ENCODE measurements around the gene AJM1.
A peak's percentile ranks its signal among the peaks of the same experiment; 100 is the strongest.
"Not testable (repeated sequence)": the region's sequence is repeated elsewhere in the genome, so short reads cannot be mapped to it uniquely, and the experiment has no call there.

AJM1 gene

DNA sequence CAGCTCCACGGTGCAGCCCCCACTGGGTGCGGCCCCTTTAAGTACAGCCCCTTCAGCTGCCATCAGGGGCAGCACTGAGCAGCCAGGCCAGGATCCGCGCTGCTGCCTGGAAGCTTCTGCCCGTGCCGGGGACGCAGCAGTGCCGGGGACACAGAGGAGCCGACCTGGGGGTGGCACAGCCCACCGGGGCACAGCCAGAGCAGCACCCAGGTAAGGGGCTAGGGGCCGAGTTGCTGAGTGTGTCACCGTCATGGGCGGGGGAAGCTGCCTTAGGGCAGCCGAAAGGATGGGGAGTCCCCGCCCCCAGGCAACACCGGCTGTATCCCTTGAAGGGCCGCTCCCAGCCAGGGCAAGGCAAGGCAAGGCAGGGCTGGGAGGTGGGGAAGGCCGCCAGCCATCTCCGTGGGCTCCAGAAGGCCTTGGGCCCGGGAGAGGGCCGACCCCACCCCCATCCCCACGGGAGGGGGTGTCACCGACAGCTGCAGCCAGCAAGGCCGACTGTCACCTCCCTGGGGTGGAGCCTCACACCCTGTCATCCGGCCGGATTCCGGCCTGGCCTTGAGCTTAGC is at the start of gene AJM1:
Gene AJM1, plus strand, starts transcription at position 99 of the 569 bp plus-strand sequence. CDS start 1,937 bp downstream, outside the sequence.
- DNase-seq = peak; percentile 87

DNA sequence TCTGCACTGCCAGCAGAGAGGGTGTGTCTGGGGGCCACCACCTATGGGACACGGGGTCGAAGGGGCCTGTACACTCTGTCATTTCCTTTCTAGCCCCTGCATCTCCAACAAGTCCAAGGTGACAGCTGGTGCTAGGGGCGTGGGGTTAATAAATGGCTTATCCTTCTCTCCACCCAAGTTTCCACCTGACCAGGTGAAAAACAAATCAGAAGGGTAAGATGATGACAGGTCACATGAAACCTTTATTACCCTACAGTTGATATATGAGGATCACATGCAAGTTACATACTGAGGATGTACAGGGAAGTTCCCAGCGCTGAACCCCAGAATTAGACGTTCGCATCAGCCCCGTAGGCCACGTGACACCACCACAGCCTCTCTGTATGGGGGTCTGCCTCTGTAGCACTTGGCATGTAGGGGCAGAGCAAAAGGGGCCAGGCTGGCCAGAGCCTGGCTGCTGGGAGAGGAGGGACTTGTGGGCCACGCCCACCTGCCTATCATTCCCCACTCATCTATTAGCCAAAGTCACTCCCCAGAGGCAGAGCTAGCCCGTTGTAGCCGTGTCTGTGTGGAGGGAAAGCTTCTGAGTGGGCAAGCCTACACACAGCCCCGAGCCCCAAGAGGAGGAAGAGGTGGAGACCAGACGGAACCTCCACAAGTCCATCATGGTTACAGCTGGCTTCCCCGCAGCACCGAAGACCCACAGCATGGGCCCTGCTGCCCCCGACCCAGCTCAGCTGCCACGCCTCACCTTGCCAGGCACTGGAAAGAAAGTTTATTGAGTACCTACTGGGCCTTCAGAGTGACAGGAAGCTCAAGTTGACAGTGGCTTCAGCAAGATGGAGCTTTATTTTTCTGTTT is 49.0 kb upstream of the AJM1 start:
- DNase-seq = no peak

DNA sequence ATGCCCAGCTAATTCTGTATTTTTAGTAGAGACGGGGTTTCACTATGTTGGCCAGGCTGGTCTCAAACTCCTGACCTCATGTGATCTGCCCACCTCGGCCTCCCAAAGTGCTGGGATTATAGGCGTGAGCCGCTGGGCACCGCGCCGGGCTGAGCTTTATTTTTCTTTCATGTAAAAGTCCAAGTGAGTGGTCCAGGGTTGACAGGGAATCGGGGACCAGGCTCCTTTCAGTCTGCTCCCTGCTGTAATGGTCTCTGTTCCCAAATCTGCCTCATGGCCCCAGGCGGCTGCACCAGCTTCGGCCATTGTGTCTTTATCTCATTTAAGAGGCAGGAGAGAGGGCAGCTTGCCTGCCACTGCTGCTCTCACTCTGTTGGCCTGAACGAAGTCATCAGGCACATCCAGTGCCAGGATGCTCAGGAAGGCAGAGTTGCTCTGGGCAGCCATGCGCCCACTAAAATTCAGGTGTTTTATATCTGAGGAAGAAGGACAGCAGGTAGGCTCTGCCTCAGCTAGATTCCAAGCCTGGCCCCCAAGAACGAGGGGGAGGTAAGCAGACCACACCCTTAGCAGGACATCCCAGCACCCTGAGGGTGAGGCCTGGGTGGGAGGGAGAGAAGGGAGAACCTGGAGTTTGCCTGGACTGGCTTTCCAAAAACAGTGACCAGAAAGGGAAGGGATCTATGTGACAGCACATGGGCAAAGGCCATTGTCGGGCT is 47.8 kb upstream of the AJM1 start:
- DNase-seq = no peak

DNA sequence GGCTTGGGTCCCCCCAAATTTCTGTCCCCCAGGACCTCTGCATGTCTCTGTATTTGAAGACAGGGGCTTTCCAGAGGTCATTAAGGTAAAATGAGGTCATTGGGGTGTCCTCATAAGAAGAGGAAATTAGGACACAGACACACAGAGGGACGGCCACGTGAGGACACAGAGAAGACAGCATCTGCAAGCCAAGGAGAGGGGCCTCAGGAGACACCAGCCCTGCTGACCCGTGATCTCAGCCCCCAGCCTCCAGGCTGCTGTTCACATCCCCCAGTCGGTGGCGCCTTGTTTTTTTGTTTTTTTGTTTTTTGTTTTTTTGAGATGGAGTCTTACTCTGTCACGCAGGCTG is 47.3 kb upstream of the AJM1 start:
- no peak for DNase-seq

DNA sequence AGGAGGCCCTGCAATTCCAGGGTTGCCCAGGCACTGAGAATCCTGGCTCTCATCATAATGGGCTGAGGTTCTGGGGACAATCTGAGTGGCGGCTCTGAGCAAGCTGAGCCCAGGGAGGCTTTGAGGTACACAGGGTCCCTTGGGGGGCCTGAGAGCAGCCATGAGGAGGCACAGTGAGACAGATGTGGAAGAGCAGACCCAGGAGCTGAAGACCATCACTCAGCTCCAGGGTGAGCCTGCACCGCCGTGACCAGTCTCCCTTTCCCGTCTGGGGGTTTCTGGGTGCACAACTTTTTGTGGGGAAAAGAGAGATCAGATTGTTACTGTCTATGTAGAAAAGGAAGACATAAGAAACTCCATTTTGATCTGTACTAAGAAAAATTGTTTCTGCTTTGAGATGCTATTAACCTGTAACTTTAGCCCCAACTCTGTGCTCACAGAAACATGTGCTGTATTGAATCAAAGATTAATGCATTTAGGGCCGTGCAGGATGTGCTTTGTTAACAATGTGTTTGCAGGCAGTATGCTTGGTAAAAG is 46.0 kb upstream of the AJM1 start, which contains the start of gene CCDC183:
Gene CCDC183, plus strand, starts transcription at position 101 of the 537 bp plus-strand sequence. Its CDS starts 60 bp downstream, at position 161.
- no peak for DNase-seq

DNA sequence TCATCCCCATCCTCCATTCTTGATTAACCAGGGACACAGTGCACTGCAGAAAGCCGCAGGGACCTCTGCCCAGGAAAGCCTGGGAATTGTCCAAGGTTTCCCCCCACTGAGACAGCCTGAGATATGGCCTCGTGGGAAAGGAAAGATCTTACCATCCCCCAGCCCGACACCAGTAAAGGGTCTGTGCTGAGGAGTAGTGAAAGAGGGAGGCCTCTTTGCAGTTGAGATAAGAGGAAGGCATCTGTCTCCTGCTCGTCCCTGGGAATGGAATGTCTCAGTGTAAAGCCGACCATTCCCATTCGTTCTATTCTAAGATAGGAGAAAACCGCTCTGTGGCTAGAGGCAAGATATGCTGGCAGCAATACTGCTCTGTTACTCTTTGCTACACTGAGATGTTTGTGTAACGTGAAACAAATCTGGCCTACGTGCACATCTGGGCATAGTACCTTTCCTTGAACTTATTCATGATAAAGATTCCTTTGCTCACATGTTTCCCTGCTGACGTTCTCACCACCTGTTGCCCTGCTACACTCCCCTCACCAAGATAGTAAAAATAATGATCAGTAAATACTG is 45.4 kb upstream of the AJM1 start:
- DNase-seq = not testable (repeated sequence)

DNA sequence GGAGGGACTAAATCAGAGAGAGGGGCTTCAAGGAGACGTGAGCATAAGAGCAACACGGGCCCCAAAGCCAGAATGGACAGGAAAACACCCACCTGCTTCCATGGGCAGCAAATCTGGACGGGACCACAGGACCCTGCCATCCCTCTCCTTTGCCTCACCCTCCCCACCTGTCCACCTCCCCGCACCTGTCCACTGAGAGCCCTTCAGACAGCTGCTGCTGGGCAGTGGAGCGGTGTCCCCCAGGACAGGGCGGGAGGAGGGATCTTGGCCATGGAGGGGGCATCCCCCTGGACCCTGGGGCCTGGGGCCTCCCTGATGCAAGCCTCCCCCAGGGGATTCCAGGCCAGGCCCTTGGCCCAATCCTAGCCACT is 43.6 kb upstream of the AJM1 start:
- no peak for DNase-seq

DNA sequence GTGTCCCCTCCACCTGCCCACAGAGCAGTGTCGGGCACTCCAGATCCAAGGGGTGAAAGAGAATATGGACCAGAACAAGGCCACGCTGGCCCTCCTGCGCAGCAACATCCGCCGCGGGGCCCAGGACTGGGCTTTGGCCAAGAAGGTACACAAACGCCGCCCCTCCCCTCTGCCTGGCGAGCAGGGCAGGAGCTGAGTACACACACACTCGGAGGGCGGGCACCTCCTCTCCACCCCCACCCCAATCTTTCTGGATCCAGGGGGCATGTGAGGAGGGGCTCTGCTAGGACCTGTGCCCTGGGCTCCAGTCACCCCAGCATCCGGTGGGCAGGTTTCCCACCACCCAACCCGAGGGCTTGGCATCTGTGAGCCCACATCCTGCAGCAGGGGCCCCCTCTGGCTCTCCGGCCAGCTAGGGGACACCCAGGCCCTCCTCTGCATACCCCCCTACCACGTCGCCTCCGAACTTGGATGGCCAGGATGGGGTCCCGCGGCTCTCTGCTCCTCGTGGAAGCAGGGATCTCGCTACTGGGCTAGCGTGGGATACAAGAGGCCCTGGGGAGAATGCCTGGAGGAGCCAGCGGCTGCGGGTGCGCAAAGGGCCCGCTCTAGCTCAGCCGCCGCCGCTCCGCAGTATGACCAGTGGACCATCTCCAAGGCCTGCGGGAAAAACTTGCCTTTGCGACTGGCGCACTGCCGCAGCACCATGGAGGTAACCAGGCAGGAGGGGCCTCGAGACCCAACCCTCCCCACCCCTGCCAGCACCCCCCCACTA is 43.0 kb upstream of the AJM1 start:
- DNase-seq = no peak

DNA sequence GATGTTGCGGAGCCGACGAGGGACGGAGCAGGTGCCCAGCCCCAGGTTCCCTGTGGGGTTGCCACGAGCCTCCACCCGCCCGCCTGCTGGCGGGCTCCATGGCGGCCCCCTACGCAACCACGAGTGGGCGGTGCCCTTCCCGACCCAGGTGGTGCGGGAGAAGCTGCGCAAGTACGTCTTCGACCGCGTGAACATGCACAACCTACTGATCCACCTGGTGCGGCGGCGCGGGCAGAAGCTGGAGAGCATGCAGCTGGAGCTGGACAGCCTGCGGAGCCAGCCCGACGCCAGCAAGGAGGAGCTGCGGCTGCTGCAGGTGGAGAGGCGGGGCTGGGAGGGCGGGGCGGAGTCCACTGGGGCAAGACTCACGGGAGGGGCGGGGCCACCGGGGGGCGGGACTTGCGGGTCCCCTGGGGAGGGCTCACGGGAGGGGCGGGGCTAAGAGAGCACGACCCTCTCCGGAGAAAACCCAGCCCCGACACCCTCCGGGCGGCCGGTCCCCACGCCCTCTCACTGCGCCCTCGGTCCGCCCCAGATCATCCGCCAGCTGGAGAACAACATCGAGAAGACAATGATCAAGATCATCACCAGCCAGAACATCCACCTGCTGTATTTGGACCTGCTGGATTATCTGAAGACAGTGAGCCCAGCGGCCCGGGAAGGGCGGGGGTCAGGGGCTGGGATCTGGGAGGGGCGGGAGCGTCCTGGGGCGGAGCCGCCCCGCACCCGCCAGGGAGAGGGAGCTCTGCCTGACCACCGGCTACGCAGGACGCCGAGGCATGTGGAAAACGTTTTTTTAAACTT is 42.2 kb upstream of the AJM1 start:
- DNase-seq = peak; percentile 92

DNA sequence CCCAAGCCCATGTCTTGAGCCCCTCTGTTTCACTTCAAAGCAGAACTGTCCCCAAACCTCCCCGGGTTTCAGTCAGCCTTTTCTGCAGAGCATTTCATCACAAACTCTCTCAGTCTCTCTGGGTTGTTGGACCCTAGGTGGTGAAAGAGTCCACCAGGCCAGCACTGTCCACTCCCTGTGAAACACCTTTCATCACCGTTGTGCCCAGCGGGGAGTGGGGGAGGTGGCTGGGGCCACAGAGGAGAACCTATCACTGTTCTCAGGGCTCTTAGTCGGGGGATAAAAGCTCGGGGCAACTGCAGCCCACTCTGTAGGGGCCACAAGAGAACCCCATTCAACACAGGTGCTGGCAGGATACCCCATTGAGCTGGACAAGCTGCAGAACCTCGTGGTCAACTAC is 40.0 kb upstream of the AJM1 start:
- DNase-seq = no peak

DNA sequence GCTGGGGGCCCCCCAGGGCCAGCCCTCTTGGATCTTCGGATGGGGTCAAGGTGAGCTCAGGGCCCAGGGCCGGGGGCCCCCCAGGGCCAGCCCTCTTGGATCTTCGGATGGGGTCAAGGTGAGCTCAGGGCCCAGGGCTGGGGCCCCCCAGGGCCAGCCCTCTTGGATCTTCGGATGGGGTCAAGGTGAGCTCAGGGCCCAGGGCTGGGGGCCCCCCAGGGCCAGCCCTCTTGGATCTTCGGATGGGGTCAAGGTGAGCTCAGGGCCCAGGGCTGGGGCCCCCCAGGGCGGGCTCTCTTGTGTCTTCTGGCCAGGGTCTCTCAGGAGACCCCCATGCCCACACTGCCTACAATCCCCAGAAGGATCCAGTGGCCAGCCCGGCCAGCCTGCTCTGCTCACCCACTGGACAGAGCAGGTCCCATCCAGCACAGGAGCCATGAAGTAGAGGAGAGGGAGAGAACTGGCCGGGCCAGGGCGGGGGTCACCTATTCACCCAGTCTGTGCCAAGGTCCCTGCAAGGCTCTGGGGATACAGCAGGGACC is 39.2 kb upstream of the AJM1 start:
- not testable (repeated sequence) for DNase-seq

DNA sequence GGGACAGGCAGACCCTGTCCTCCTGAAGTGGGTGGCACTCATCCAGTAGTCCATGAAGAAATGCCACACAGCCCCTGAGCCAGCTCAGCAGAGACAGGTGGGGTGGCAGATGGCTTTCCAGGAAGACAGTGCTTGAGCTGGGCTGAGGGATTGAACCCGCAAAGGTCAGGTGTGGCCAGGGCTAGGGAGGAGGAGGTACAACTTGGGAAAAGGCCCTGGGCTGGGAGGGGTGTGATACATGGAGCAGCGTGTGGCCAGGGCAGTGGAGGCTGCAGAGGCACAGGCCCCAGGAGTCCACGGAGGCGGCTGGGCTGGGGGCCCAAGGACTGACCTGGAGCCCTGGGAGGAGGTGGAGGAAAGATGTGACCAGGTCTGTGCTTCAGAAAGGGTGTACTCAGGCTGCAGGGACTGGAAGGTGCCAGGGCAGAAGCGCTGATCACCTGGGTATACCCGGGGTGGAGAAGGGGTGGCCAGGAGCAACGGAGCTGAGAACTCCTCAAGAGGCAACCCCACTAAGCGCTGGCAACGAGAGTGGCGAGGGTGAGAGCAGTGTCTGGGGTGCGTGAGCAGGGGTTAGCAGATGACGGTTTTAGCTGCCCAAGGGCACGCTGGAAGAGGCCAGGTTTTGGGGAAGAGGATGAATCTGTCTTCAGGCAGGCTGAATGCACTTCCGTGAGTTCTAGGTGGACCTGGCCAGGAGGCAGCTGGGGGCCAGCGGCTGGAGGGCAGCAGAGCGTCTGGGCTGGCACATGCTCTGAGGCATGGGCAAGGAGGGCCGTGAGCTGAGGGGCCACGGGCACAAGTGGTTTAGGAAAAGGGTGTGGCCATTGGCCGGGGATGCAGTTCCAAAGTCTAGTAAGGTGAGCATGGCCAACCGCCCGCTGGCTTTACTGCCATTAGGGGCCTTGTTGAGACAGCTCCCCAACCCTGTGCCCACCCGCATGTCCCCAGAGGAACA is 38.4 kb upstream of the AJM1 start:
- DNase-seq = no peak

DNA sequence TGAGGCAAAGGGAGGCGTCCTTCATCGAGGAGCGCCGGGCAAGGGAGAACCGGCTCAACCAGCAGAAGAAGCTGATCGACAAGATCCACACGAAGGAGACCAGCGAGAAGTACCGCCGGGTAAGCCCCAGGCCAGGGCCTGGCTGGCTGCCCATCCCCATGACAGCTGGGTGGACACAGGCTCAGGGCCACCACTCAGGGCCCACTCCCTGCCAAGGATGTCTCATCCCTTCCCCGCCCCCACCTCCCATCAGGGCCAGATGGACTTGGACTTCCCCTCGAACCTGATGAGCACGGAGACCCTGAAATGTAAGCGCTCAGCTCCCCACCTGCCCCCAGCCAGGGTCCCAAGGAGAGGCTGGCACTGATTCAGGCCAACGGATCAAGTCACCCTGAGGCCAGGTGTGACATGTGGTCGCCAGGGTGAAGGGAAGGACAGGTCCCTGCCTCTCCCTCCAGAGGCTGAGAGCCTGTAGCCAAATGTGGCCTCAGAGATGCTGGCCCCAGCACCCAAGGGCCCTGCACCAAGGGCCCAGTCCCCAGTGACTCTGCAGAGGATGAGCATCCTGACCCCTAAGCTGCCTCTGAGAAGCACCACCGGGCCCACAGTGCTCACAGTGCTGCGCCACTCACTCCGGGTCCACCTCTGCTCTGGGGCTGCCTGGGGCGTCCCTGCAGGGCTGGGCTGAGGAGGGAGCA is 37.6 kb upstream of the AJM1 start:
- no peak for DNase-seq

DNA sequence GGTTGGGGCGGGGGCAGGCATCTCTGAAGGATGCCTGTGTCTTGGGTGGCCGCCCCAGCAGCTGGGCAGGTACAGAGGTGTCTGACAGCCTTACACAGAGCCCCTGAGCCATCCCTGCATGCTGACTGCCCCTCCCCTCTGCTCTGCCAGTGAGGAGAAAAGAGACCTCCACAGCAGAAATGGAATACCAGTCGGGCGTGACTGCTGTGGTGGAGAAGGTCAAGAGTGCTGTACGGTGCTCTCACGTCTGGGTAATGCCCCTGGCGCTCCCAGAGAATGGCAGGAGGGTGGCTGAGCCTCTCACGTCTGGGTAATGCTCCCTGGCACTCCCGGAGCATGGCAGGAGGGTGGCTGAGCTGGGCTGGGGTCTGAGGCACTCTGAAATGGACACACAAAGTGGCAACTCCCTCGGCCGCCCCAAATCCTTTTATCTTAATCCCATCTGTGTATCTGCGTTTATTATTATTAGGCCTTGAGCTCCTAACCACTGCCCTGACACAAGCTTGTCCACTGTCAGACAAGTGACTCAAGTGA is 37.0 kb upstream of the AJM1 start:
- no peak for DNase-seq

DNA sequence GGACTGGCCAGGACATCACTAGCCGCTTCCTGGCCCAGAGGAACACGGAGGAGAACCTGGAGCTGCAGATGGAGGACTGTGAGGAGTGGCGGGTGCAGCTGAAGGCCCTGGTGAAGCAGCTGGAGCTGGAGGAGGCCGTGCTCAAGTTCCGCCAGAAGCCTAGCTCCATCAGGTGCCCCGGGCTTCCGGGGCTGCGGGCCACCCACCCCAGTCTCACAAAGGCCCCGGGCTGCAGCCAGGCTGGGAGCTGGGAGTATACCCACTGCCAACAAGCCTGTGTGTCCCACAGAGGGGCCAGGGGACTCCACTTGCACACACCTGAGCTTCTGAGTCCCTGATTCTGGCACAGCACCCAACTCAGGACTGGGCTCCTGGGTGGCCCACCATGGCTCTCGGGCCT is 36.2 kb upstream of the AJM1 start:
- DNase-seq = no peak

DNA sequence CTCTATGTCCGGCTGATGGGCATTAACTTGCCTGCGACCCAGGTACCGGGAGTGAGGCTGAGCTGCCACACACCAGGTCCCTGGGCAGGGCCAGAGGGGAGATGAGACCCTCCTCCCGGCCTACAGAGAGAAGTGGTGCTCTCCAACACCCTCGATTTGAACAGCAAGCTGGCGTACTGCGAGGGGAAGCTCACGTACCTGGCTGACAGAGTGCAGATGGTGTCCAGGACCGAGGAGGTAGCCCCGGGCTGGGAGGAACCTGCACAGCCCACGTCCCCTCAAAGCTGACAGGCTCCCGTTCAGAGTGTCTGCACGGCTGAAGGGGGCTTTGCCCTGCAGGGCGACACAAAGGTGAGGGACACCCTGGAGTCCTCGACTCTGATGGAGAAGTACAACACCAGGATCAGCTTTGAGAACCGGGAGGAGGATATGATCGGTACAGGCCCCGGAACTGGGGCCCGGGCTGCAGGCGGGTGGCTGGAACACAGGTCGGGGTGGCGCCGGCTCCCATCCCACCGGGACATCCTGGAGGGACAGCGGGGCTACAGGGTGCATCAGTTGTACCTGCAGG is 35.6 kb upstream of the AJM1 start:
- DNase-seq = no peak

DNA sequence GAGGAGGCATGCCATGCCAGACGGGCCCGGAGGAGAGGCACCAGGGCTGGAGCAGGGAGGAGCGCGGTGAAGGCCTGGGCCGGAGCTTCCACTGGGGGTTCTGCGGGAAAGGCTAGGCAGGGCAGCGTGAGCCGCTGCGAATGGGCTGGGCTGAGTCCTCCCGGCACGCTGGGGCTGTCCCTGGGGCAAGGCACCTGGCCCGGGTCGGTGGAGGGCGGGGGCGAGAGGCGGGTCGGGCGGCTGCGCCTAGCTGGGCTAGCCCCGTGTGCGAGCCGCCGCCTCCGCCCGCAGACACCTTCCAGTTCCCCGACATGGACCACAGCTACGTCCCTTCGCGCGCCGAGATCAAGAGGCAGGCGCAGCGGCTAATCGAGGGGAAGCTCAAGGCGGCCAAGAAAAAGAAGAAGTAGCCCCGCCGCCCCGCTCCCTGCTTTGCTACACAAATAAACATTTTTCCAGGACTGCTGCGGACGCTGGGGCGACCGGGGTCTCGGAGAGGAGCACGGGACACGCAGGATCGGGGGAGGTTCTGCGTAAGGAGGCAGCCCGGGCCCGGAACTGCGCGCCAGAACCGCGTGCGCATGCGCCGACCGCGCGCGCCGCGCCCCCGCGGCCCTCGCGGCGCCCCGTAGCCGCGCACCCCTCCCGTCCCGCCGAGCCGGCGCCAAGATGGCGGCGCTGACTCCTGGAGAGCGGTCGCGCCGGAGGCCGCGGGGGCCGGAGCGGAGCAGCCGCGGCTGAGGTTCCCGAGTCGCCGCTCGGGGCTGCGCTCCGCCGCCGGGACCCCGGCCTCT is 34.8 kb upstream of the AJM1 start, which contains the start of gene RABL6:
Gene RABL6, plus strand, starts transcription at position 668 of the 794 bp plus-strand sequence. CDS start 249 bp downstream, outside the sequence.
- peak; percentile 85 for DNase-seq
